IPS-18c (cell line): ENCODE measurements around the gene SKIC2.
"Not testable (repeated sequence)": the region's sequence is repeated elsewhere in the genome, so short reads cannot be mapped to it uniquely, and the experiment has no call there.

ENCODE experiments used
- H3K4me3 ChIP-seq: 2 replicates; pipeline ENCODE4 v1.7.0; 2013; ENCODE audit warnings: low read depth, mild to moderate bottlenecking, low read length, moderate library complexity; ENCODE audit not compliant: insufficient read depth
- H3K9me3 ChIP-seq: one replicate; pipeline ENCODE4 v1.6.1; 2013; ENCODE audit warnings: mild to moderate bottlenecking, low read length, moderate library complexity; ENCODE audit not compliant: control insufficient read depth, insufficient read depth

SKIC2 gene

DNA sequence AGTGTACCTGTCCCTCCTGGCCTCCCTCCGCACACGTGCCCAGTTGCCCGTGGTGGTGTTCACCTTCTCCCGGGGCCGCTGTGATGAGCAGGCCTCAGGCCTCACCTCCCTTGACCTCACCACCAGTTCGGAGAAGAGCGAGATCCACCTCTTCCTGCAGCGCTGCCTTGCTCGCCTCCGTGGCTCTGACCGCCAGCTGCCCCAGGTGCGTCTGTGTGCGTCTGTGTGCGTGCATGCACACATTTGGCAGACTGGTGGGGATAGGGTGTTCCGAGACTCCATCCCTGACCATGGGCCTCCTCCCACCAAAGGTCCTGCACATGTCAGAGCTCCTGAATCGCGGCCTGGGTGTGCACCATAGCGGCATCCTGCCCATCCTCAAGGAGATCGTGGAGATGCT lies 4.9 kb downstream of the SKIC2 start:
- no peak overlapping the region for H3K4me3 ChIP-seq
- H3K9me3 ChIP-seq, result no peaks in the 10 kb centered on the region

DNA sequence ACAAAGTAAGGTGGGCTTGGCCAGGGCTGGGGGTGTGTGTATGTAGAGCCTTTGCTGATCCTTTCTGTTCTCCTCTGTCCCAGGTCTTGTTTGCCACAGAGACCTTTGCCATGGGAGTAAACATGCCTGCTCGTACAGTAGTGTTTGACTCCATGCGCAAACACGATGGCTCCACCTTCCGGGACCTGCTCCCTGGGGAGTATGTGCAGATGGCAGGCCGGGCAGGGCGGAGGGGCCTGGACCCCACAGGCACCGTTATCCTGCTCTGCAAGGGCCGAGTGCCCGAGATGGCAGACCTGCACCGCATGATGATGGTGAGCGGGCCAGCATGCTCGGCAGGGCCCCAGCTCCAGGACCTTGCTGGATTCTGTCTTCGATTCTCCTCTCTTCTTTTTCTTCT lies 6.7 kb downstream of the SKIC2 start:
- Histone ChIP-seq H3K4me3 (no peak overlapping the region), H3K9me3 (no peaks in the 10 kb centered on the region)

DNA sequence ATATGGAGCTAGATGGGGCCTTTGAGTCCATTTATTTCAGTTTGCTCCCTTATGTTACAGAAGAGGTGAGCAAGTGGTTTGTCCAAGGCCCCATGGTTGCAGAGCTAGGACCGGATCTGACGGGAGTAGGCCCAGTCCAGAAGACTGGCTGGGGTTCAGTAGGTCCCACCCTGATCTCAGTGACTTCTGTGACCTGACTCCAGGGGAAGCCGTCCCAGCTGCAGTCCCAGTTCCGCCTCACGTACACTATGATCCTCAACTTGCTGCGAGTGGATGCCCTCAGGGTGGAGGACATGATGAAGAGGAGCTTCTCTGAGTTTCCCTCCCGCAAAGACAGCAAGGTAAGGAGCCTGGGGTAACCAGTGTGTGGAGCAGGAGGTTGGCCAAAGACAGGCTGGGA lies 7.5 kb downstream of the SKIC2 start:
- Histone ChIP-seq H3K4me3 (no peak overlapping the region), H3K9me3 (no peaks in the 10 kb centered on the region)

DNA sequence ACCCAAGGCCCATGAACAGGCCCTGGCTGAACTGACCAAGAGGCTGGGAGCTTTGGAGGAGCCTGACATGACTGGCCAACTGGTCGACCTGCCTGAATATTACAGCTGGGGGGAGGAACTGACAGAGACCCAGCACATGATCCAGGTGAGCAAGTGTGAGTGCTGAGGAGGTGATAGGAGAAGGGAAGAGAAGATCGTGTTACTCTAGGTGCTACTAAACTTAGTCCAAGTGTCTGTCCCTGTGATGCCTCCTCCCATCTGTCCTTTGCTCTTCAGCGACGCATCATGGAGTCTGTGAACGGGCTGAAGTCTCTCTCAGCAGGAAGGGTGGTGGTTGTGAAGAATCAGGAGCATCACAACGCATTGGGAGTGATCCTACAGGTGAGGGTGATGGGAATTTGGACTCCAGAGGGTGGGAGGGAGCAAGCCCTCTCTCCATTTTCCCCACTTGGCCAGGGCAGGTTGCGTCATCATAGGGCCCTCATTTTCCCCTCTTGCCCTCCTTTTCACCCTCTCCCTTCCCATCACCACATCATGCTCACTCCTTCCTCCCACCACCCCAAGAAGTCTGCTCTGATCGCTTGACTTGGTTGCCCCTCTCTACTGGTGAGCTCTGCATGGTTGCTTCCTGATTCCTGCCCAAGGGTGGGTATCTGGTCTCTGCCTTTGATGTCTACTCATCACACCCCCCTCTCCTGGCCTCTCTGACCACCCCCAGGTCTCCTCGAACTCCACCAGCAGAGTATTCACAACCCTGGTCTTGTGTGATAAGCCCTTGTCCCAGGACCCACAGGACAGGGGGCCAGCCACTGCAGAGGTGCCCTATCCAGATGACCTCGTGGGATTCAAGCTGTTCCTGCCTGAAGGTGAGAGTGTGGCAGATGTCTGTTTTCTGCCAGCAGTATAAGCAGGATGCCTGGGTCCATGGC lies 8.3 kb downstream of the SKIC2 start:
- Histone ChIP-seq H3K9me3 (no peaks in the 10 kb centered on the region), H3K4me3 (no peak overlapping the region)

DNA sequence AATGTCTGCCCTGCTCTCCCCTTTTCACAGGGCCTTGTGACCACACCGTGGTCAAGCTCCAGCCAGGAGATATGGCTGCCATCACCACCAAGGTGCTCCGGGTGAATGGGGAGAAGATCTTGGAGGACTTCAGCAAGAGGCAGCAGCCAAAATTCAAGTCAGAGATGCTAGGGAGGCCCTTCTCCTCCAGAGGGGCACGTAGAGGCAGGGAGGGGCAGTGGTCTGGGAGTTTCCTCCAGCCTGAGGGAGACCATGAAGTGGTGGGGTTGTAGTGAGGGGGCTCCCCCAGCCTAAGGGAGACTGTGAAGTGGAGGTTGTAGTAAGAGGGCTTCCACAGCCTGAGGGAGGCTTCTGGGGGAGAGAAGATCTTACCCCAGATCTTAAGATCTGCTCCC lies 8.9 kb downstream of the SKIC2 start:
- Histone ChIP-seq H3K9me3 (no peaks in the 10 kb centered on the region), H3K4me3 (no peak overlapping the region)

DNA sequence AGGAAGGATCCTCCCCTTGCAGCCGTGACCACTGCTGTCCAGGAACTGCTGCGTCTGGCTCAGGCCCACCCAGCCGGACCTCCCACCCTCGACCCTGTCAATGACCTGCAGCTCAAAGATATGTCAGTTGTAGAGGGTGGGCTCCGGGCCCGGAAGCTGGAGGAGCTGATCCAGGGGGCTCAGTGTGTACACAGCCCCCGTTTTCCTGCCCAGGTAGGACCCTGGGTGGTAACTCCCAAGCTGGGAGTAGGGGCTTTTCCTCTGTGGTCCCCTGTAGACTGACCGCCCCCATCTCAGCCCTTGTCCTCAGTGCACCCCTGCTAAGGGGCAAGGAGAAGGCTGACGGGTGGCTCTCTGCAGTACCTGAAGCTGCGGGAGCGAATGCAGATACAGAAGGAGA lies 9.4 kb downstream of the SKIC2 start:
- H3K4me3 ChIP-seq, result no peak overlapping the region
- no peaks in the 10 kb centered on the region for H3K9me3 ChIP-seq

DNA sequence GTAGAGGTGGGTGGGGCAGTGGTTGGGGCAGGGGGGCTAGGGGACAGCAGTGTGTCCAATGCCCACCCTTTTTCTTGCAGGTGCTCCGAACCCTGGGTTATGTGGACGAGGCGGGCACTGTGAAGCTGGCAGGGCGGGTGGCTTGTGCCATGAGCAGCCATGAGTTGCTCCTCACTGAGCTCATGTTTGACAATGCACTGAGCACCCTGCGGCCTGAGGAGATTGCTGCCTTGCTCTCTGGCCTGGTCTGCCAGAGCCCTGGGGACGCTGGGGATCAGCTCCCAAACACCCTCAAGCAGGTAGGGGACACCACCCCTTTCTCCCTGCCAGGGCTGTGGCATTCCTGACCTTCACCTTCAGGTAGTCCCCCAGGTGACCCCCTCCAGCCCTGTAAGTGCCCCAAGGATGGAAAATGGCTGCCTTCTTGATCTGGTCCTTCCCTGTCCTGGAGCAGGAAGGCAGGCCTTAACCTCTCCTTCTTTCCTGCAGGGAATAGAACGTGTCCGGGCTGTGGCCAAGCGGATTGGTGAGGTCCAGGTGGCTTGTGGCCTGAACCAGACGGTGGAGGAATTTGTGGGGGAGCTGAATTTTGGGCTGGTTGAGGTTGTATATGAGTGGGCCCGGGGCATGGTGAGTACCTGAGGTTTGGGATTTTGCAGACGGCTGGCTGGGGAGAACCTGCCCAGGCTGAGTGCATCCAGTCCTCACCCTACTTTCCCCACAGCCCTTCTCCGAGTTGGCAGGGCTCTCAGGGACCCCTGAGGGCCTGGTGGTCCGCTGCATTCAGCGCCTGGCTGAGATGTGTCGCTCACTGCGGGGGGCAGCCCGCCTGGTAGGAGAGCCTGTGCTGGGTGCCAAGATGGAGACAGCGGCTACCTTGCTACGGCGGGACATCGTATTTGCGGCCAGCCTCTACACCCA lies 10.1 kb downstream of the SKIC2 start:
- H3K4me3 ChIP-seq, result no peak overlapping the region
- no peaks in the 10 kb centered on the region for H3K9me3 ChIP-seq

DNA sequence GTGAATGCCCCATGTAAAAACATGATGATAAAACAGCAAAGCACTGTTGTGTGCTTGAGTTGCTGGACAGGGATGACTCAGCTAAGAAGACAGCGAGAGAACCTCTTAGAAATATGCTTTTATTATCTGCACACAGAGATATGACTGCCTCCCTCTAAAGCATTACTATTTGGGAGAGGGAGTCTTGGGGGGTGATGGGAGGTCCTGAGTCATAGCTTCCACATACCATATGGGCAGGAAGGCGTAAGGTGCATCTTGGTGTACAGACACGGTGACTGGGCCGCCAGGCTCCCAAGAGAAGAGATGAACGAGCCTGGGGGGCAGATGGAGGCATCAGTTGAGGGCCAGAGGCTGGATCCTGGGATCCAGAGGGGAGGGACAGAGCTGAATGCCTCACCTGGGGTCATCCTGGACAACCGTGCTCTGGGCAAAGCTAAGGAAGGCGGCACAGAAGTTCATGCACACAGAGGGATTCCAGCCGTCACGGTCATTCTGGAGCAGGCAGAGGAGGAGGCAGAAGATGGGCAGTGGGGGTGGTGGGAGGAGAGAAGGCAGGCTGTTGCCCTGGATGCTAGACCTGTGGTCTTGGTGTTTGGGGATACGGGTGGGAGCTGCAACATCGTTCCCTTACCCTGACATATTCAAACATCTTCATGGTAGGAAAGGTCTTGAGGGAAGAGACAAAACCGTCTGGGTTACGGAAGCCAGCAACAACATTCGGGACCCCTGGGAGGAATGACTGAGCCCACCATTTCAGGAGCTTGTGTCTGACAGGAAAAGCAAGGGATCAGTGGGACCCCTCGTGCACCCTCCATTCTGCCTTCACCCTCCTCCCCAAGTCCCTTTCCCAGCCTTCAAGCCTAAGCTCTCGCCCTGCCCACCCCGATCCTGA lies 11.0 kb downstream of the SKIC2 start:
- Histone ChIP-seq H3K4me3 (no peak overlapping the region), H3K9me3 (no peaks in the 10 kb centered on the region)

DNA sequence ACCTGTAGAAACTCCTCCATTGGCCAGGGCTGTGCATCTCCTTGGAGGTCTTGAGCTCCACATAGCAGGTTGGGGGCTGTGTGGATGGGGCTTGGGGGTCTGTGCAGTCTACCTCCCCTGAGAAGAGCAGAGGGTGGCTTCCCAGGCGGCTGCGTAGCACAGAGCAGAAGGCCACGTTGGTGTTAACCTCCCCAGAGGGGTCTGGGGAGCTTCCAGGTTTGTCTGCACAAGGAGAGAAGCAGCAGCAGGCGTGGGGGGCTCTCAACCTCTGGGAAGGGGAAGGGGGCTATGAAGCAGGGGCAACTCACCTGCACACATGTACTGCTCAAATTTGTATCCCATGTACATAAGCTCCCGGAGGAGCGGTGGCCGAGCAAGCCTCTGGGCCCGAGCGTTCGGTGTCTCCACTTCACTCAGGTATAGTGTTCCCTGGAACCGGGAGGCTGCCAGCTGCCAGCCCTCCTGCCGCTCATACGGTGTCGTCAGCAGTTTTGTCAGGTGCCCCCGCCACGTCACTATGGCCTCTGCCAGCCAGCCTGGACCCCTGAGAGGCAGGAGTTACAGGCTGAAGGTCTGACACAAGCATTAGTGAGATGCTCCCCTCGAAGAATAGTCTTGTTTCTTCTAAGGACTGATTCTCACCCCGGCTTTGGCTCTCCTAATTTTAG lies 11.8 kb downstream of the SKIC2 start:
- Histone ChIP-seq H3K4me3 (peak overlapping the region; percentile 92; the same call in 1 of the 2 replicates), H3K9me3 (no peaks in the 10 kb centered on the region)

DNA sequence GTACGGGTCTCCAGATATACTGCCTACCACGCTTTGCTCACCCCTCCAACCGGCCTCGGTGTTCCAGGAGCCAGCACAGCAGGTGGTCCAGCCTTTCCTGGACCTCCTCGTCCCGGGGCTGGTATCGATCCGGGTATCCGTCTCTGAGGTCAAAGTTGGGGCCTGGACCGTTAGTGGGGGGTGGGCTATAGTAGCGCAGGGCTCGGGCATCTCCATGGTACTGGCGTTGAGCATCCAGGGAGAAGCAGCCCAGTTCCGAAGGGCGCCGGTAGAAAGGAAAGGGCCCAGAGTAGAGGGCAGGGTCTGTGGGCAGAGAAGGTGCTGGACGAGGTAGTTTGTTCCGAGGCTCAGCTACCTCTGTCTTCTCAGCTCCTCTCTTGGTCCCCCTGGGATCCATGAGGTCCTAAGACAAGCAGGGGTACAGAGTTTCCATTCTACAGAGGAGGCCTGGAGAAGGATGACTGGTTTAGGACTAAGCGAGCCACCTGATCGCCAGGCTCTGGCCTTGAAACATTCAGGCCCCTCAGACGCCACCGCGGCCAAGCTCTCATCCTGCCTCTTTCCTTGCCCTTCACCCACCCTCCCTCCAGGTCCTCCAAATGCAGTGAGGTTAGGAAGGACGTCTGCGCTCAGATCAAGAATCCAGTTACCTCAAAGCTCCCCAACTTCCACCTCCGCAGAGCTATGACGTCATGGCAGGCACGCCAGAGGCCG lies 12.5 kb downstream of the SKIC2 start:
- Histone ChIP-seq H3K9me3 (no peaks in the 10 kb centered on the region), H3K4me3 (peak overlapping the region; percentile 92)

DNA sequence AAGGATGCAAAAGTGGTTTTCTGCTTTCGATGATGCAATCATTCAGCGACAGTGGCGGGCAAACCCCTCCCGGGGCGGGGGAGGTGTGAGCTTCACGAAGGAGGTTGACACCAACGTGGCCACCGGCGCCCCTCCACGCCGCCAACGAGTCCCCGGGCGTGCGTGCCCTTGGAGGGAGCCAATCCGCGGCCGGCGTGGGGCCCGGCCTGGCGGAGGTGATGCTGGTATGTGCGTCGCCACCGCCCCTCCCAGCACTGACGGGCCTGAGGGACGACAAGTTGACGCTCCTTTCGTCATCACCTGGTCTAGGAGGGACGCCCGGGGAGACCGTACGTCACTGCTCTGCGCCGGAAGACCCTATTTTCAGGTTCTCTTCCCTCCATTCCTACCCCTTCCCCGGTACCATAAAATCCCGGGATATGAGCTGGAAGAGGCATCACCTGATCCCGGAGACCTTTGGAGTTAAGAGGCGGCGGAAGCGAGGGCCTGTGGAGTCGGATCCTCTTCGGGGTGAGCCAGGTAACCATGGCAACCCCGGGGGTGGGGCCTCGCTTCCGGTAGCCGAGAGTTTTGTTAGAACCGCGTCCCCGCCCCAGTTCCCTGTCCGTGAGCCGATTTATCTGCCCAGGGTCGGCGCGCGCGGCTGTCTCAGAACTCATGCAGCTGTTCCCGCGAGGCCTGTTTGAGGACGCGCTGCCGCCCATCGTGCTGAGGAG lies 13.2 kb downstream of the SKIC2 start, which contains the start of gene DXO:
TSS of gene DXO (minus strand) at position 146 of the 716 bp plus-strand sequence. CDS start 463 bp downstream, outside the sequence.
- Histone ChIP-seq H3K4me3 (peak within 1 kb of the TSS; percentile 92), H3K9me3 (no peaks in the 10 kb centered on the region)

DNA sequence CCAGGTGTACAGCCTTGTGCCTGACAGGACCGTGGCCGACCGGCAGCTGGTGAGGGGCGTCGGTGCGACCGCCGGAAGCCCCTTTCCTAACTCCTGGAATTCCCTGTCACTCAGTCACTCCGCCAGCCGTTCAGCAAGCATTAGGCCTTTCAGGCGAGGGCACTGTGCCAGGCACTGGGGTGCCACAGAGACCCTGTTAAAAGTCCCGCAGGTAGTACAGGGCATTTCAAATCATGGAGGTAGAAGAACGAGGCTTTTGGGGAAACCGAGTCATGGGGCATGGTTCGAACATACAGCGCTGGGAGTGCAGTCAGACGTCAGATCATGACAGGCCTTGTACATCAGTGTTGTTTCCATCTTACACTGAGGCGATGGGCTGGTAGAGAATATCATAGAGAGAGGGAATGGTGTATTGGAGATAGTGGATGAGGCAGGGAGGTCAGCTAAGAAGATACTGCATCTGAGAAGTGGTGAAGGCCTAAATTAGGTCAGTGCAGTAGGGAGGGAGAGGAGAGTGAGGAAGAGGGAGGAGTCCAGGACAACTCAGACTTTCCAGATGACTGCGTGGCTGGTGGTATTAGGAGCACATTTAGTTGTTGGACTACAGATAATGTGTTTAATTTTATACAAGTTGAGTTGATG lies 13.9 kb downstream of the SKIC2 start:
- H3K9me3 ChIP-seq, result no peaks in the 10 kb centered on the region
- H3K4me3 ChIP-seq, result peak overlapping the region; percentile 92

DNA sequence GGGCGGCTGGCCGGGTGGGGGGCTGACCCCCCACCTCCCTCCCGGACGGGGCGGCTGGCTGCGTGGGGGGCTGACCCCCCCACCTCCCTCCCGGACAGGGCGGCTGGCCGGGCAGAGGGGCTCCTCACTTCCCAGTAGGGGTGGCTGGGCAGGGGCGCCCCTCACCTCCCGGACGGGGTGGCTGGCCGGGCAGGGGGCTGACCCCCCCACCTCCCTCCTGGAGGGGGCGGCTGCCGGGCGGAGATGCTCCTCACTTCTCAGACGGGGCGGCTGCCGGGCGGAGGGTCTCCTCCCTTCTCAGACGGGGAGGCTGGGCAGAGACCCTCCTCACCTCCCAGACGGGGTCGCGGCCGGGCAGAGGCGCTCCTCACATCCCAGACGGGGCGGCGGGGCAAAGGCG lies 17.1 kb downstream of the SKIC2 start:
- H3K4me3 ChIP-seq, result not testable (repeated sequence)

DNA sequence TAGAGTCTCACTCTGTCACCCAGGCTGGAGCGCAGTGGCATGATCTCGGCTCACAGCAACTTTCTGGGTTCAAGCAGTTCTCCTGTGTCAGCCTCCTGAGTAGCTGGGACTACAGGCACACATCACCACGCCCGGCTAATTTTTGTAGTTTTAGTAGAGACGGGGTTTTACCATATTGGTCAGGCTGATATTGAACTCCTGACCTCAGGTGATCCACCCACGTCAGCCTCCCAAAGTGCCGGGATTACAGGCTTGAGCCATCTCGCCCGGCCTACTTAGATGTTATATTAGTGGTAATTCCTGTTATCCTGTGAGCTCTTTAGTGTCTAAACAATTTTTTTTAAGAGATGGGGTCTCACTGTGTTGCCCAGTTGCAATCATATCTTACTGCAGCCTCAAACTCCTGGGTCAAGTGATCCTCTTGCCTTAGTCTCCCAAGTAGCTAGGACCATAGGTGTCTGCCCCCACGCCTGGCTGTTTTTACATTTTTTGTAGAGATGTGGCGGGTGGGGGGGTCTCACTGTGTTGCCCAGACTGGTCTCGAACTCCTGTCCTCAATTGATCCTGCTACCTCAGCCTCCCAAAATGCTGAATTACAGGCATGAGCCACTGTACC lies 18.9 kb downstream of the SKIC2 start:
- H3K9me3 ChIP-seq, result no peaks in the 10 kb centered on the region
- no peak overlapping the region for H3K4me3 ChIP-seq

More for the DNA sequence above, 17.1 kb downstream of the SKIC2 start:
- not testable (repeated sequence) for H3K9me3 ChIP-seq

DNA sequence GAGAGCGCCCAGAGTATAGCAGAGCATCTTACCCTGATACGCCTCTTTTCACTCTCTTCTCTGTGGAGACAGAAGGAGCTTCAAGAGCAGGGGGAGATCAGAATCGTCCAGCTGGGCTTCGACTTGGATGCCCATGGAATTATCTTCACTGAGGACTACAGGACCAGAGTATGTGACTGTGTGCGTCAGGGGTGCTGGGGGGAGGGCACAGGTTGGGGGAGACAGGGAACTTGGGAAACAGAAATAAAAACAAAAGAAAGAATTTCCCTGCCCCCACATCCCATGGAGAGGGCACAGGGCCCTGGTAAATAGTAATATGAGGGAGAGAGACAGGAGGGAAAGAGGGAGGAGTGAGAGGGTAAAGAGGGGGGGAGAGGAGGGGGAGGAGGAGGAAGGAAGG lies 19.9 kb downstream of the SKIC2 start:
- H3K9me3 ChIP-seq, result no peaks in the 10 kb centered on the region
- no peak overlapping the region for H3K4me3 ChIP-seq
